NCI-H1105 (cell line): ENCODE results near the gene ACSM2B.
"Not testable (repeated sequence)": the region's sequence is repeated elsewhere in the genome, so short reads cannot be mapped to it uniquely, and the experiment has no call there.

Experiments
- DNase-seq: peaks from one replicate; lab custom pipeline; 2025; lab: John Stamatoyannopoulos, UW

The ACSM2B gene

GRCh38 chr16:20576145-20576544 lies at the start of gene ACSM2B:
ACSM2B (minus strand) TSS chr16:20576367; CDS start chr16:20564845, 11,522 bp downstream.
- DNase-seq = not testable (repeated sequence)

DNA sequence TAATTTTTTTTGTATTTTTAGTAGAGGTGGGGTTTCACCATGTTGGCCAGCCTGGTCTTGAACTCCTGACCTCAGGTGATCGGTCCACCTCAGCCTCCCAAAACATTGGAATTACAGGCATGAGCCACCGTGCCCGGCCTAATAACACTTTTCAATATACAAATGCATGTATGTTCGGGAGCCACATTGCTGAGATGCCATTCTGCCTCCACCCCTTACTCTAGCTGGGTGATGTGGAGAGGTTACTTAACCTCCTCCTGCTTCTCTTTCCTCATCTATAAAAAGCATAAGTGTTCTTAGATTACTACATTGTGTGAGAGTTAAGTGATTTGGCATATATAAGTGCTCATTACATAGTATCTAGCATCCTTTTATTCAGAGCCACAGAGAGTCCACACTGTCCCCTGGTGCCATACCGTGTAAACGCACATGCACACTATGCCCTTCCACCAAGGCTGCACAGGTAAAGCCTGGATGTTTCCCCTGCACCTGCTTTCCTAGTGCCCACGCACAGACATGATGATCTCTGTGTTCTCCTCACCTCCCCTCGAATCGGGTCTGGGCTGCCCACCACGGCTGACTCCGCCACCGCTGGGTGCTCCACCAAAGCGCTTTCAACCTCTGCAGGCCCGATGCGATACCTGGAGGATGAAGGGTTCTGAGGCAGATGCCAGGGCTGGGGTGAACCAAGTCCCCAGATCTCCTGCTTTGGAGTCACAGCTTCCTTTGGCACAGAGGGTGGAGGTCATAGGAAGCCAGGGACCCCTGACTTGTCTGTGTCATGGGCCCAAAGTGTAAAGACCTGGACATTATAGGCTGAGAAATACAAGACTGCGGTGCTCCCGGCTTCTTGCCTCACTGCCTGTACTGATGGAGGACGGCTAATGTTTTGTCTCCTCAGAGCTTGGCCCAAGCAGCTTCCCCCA lies 49.0 kb upstream of the ACSM2B start:
- no peak for DNase-seq

DNA sequence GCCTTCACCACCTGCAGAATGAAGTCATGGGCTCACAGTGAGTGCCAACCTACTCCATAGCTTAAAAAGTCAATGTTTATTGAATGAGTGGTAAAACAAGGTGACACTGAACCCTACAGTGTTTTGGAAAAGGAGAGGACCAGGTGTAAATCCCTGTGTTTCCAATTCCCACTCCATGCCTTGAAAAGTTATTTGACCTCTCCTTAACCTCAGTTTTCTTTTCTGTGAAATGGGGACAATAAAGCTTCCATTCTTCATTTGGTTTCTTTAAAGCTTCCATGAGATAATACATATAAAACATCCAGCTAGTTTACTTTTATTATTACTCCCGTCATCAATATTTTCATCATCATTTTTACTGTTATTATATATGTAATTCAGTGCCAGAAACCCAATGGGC lies 48.0 kb upstream of the ACSM2B start:
- DNase-seq = no peak

GRCh38 chr16:20622498-20622870 lies 46.3 kb upstream of the ACSM2B start:
- no peak for DNase-seq

GRCh38 chr16:20621406-20621805 lies 45.2 kb upstream of the ACSM2B start:
- no peak for DNase-seq

GRCh38 chr16:20620770-20621169 lies 44.6 kb upstream of the ACSM2B start:
- DNase-seq = no peak

GRCh38 chr16:20620003-20620402 lies 43.8 kb upstream of the ACSM2B start:
- DNase-seq = no peak

- no peak for DNase-seq
These were observed 41.1 kb upstream of the ACSM2B start for GRCh38 chr16:20617271-20617670.

DNA sequence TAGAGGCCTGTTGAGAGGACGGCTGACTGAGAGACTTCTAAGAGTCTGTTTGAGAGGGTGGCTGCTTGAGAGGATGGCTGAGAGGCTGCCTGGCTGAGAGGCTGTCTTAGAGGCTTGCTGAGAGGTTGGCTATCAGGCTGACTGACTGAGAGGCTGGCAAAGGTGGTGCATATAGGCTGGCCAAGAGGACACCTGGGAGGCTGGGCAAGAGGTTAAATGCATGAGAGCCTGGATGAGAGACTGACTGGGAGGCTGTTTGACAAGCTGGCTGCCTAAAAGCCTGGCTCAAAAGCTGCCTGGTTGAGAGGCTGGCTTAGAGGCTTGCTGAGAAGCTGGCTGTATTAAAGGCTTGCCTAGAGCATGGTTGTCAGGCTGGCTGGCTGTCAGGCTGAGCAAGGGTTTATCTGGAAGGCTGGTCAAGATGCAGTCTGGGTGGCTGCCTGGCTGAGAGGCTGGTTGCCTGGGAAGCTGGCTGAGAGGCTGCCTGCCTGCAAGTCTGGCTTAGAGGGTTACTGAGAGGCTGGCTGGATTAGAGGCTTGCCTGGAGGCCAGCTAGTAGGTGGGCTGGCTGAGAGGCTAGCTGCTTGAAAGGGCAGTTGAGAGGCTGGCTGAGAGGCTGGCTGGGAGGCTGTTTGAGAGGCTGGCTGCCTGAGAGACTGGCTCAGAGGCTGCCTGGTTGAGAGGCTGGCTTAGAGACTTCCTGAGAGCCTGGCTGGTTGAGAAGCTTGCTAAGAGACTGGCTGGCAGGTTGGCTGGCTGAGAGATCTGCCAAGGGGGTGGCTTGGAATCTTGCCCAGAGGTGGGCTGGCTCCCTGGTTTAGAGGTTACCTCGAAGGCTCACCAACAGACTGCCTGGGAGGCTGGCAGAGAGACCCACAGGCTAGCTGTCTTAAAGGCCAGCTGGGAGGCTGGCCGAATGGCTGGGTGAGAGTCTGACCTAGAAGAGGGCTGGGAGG lies 38.3 kb upstream of the ACSM2B start:
- peak; percentile 57 for DNase-seq

DNA sequence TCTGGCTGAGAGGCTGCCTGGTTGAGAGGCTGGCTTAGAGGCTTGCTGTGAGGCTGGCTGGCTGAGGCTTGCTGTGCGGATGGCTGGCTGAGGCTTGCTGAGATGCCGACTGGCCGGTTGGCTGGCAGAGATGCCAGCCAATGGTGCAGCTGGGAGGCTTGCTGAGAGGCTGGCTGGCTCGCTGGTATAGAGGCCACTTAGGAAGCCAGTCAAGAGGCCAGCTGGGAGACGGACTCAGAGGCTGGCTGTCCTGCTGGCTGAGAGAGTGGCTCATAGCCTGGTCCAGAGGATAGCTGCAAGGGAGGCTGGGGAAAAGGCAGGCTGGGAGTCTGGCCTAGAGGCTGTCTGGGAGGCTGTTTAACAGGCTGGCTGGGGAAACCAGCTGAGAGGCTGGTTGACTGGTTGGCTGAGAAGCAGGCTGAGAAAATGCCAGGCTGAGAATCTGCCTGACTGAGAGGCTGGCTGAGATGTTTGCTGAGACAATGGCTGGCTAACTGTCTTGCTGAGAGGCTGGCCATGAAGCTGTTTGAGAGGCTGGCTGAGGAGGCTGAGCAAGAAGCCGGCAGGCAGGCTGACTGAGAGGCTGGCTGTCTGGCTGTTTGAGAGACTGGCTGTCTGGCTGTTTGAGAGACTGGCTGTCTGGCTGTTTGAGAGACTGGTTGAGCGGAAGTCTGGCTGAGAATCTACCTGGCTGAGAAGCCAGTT lies 37.5 kb upstream of the ACSM2B start:
- DNase-seq = no peak

- DNase-seq = no peak
These were observed 36.6 kb upstream of the ACSM2B start for GRCh38 chr16:20612551-20613480.

DNA sequence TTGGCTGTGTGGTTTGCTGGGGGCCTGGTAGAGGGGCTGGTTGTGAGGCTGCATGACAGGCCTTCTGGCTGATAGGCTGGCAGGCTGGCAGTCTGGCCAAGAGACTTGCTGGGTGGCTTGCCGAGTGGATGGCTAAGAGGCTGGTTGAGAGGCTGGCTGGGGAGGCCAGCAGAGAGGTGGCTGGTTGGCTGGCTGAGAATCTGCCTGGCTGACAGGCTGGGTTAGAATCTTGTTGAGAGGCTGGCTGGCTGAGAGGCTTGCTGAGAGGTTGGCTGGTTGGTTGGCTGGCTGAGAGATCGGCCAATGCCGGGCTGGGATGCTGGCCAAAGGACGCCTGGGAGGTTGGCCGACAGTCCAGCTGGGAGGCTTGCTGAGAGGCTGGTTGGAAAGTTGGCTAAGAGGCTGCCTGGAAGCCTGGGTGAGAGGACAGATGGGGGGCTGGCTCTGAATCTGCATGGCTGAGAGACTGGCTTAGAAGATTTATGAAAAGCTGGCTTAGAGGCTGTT lies 35.9 kb upstream of the ACSM2B start:
- DNase-seq = no peak

DNA sequence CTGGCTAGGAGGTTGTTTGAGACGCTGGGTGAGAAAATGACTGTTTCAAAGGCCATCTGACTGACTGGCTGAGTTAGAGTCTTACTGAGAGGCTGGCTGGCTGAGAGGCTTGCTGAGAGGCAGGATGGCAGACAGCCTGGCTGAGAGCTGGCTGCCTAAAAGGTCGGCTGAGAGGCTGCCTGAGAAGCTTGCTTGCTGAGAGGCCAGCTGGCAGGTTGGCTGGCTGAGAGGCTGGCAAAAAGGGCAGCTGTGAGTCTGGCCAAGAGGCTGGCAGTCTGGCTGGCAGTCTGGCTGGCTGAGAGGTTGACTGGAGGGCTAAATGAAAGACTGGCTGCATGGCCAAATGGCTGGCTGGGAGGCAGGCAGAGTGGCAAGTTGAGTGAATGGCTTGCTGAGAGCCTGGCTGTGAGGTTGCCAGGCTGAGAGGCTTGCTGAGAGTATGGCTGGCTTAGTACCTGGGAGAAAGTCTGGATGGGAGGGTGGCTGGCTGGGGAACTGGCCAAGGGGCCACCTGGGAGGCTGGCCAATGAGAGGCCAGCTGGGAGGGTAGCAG lies 35.3 kb upstream of the ACSM2B start:
- DNase-seq = peak; percentile 66

DNA sequence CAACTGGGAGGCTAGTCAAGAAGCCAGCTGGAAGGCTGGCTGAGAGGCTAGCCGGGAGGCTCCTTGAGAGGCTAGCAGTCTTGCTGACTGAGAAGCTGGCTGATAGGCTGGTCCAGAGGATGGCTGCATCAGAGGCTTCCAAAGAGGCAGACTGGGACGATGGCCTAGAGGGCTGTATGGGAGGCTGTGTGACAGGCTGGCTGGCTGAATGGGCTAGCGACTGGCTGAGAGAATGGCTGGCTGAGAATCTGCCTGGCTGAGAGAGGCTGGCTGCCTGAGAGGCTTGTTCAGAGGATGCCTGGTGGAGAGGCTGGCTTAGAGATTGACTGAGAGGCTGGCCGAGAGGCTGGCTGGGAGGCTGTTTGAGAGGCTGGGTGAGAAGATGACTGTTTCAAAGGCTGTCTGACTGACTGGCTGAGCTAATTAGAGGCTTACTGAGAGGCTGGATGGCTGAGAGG lies 34.8 kb upstream of the ACSM2B start:
- DNase-seq = no peak

GRCh38 chr16:20610211-20610891 lies 34.2 kb upstream of the ACSM2B start:
- peak; percentile 78 for DNase-seq

- not testable (repeated sequence) for DNase-seq
These were observed 26.0 kb upstream of the ACSM2B start for GRCh38 chr16:20602205-20602604.

GRCh38 chr16:20599475-20599874 lies 23.3 kb upstream of the ACSM2B start:
- not testable (repeated sequence) for DNase-seq

GRCh38 chr16:20598832-20599469 lies 22.8 kb upstream of the ACSM2B start:
- no peak for DNase-seq

GRCh38 chr16:20595694-20596093 lies 19.5 kb upstream of the ACSM2B start:
- DNase-seq = not testable (repeated sequence)
